Measurements from ENCODE around the gene DNTT.

Gene DNTT

DNA sequence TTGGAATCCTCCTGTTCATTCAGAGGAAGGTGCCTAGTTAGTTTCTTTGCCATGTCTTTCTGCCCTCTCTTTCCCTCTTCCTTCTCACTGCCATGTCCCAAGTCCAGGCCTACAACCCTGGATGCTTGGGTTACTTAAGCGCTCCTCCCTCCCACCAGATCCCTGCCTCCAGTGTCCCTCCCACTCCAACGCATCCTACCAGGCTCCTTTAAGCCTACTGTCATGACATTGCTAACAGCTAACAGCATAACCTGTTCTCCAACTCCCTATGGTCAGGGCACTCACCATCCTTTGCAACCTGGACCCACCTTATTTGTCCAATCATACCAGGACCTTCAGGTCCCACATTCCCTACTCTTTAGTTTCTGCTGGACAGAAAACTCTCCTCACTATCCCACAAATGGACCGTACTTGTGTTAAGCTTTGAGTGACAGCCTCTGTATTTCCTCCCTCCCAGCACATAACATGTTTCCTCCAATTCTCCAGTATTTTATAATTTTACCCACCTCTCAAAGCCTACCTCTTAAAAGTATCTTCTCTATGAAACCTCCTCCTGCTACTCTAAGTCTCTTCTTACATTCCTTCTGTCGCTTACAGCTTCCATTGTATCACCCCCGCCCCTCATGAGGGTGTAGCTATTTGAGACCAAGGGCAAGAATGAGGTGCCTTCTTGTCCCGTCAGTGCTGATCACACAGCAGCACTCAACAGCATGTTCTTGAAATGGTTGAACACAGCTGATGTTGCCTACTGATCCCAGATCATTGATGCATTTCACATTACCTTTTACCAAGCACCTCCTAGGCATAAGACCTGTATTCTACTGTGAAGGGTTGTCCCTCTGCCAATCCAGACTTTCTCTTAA lies 34.6 kb upstream of the DNTT start:
- TF ChIP-seq CTCF (IDR thresholded peaks at IDR 0.05; ENCODE audit: extremely low read depth, missing control alignments): no peak
- DNase-seq (ENCODE audit: low spot score): no peak

- no peak for DNase-seq (ENCODE audit: low spot score)
- no peak for TF ChIP-seq CTCF (IDR thresholded peaks at IDR 0.05; ENCODE audit: extremely low read depth, missing control alignments)
These were observed 33.7 kb upstream of the DNTT start for GRCh38 chr10:96270571-96270970.

DNA sequence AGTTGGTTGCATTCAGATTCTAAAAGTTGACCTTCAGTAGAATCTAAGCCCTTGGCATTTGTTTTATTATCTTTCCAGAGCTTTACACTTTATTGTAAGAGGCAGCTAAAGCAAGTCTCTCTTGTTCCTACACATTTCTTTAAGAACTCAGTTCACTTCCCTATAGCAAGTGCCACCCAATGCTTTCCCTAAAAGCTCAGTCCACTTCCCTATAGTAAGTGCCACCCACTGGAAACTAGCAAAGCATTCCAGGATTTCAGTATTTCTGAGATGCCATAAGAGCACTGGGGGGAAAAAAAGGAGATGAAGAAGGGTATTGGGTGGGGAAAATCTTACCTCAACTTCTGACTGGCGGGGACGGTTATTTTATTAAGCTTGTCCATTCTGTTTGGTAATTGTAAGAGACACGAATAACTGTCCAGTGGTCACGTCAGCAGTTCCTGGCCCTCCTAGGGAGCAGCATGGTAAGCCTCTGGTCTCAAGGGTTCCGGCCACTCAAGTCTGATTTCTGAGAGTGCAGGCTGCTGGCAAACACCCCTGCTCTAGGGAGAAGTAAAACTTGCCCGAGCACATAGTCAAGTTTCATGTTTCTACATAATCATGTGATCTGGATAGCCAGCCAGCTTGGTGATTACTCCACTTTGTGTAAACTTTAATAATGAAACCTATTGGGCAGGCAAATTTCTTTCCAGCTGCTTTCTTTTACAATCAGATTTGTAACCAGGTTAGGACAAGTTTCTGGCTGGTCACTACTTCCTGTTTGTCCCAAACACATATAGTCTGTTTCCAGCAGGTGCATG lies 33.0 kb upstream of the DNTT start, which contains the start of gene BLNK:
Gene BLNK (minus strand): TSS at position 554 of the 800 bp plus-strand sequence. CDS start 171 bp downstream, at position 383.
- no peak for TF ChIP-seq CTCF (IDR thresholded peaks at IDR 0.05; ENCODE audit: extremely low read depth, missing control alignments)
- peak; percentile 76 for DNase-seq (ENCODE audit: low spot score)

DNA sequence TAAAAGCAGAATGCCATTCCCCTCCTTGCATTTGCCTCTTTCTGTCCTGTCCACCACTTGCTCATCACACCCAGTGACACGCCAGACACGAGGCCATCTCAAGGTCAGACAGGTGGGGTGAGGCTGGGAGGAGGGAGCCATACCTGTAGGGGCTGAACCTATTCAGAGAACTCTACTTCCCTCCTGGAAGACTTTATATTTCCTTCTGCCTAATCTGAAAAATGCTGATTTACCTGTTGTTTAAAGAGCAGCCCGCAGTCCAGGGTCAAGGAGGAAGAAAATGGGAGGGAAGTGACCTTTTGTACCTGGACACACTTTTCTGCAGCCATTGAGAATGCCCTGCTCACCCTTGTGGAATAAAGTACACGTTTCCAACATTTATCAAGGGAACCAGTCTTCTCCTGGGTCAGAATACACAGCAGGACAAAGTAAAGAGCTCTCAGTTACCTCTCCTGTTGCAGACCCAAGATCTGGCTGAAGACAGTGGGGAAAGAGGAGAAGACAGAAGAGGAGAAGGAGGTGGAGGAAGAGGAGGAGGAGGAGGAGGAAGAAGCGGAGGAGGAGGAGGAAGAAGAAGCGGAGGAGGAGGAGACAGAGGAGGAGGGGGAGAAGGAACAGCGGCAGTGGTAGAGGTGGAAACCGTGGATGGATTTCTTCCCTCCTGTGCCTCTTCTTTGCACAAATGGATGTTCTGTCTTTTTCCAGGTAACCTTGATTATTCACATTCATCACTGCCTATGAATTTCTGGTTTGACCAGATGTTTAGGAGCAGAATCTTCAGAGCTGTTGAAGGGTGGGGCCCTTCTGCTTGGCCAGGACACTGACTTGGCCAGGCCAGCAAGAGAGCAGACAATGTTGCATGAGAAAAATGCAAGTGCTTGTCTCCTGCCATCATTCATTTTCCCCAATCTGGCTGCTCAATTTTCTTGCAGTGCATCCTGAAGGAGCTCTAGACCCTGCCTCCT lies 31.6 kb upstream of the DNTT start:
- DNase-seq (ENCODE audit: low spot score): no peak
- TF ChIP-seq CTCF (IDR thresholded peaks at IDR 0.05; ENCODE audit: extremely low read depth, missing control alignments): no peak

GRCh38 chr10:96275685-96276418 lies 28.4 kb upstream of the DNTT start:
- DNase-seq (ENCODE audit: low spot score): no peak
- TF ChIP-seq CTCF (IDR thresholded peaks at IDR 0.05; ENCODE audit: extremely low read depth, missing control alignments): no peak

GRCh38 chr10:96276426-96276825 lies 27.8 kb upstream of the DNTT start:
- TF ChIP-seq CTCF (IDR thresholded peaks at IDR 0.05; ENCODE audit: extremely low read depth, missing control alignments): no peak
- DNase-seq (ENCODE audit: low spot score): no peak
